Transverse colon (tissue), 4 donors: Measurements from ENCODE around the gene SUPT7L. TPM values are rescaled to one million over a fixed set of nuclear protein-coding genes. Genes with fewer than 3 reads are reported as not detected.

Experiments
- DNase-seq: peaks from one replicate; pipeline ENCODE4 v3.0.0-alpha.2; 2019
- H3K27ac ChIP-seq, 4 donors: fragments of 200-600 bp; sonication (generic); 2 replicates each; pipeline ENCODE4 v1.5.1; 2016 to 2018; ENCODE audit warnings: inconsistent platforms in 4 of 4
- H3K27me3 ChIP-seq: fragments of 200-600 bp; sonication (generic); 2 replicates; pipeline ENCODE4 v1.5.1; 2017; ENCODE audit warnings: inconsistent platforms
- H3K36me3 ChIP-seq, 4 donors: fragments of 200-600 bp; sonication (generic); 2 replicates each; pipeline ENCODE4 v1.5.1; 2017 to 2019; ENCODE audit warnings: inconsistent platforms in 4 of 4
- H3K4me1 ChIP-seq, 4 donors: fragments of 200-600 bp; sonication (generic); 2 replicates each; pipeline ENCODE4 v1.5.1; 2017 to 2020; ENCODE audit warnings: inconsistent platforms in 4 of 4
- H3K4me3 ChIP-seq, 4 donors: fragments of 200-600 bp; sonication (generic); 1 replicate in 1 of 4; 2 replicates in 3 of 4; pipeline versions ENCODE4 v1.5.1 to v1.6.1; 2017 to 2019; ENCODE audit warnings: inconsistent platforms in 4 of 4
- H3K9me3 ChIP-seq, 2 donors: fragments of 200-600 bp; sonication (generic); 2 replicates each; pipeline ENCODE4 v1.5.1; 2017 to 2019; ENCODE audit warnings: inconsistent platforms in 2 of 2
- EP300 ChIP-seq: sonication (generic); formaldehyde crosslinking; IDR thresholded peaks from one replicate; pipeline ENCODE4 v1.6.1; 2017; ENCODE audit warnings: antibody characterized with exemption, low read depth
- POLR2A ChIP-seq: fragments of 450-650 bp; IDR thresholded peaks from one replicate; pipeline ENCODE4 v1.6.1; 2016; ENCODE audit warnings: antibody characterized with exemption, mild to moderate bottlenecking, moderate library complexity
- POLR2AphosphoS5 ChIP-seq, 3 donors: sonication (generic); formaldehyde crosslinking; IDR thresholded peaks; one replicate each; pipeline ENCODE4 v1.6.1; 2016; ENCODE audit warnings: antibody characterized with exemption in 3 of 3
- WGBS, 2 donors: methylation state at CpG; one replicate each; pipeline ENCODE4 v1.1.5; 2018; ENCODE audit warnings: low coverage in 1 of 2; 5-methylcytosine and 5-hydroxymethylcytosine counted together
- in situ Hi-C, 4 donors: fragments of 200-750 bp; cut with MboI; loops; one replicate each; pipeline versions ENCODE4 v1.15.0 to v1.15.1; 2017; ENCODE audit warnings: low sequenced_read_pairs in 3 of 4, low pct_ligation_motif_present in 1 of 4, low pct_unique_long_range_greater_than_20kb in 1 of 4
- intact Hi-C: fragments of 100-400 bp; cut with DNase I; formaldehyde crosslinking; loops from one replicate; pipeline ENCODE4 v1.15.1; 2023; ENCODE audit warnings: low total_unique reads
- small RNA-seq, 4 donors: library from RNA; depleted of rRNA; stranded (forward); fragments of <200 nt; gene quantifications; one replicate each; pipeline ENCODE3, GENCODE V24; 2016
- total RNA-seq, 4 donors: library from RNA; depleted of rRNA; stranded (reverse); fragments of >200 nt; gene quantifications; one replicate each; pipeline ENCODE4 v1.1.0, GENCODE V29; 2016
- TF ChIP-seq, protein P1 (sequence below), 5 experiments: fragments of 200-600 bp in 3 of 5; fragments of 450-650 bp in 2 of 5; sonication (generic) in 3 of 5; IDR thresholded peaks; 1 replicate in 2 of 5; 2 replicates in 3 of 5; pipeline ENCODE4 v1.5.1; 2016 to 2017; ENCODE audit warnings: antibody characterized with exemption in 5 of 5, inconsistent platforms in 3 of 5, mild to moderate bottlenecking in 2 of 5, moderate library complexity in 1 of 5

The SUPT7L gene
- total RNA-seq, 4 donors from 2014 or later = 30.4 to 43.6 (median 38.2) TPM

DNA sequence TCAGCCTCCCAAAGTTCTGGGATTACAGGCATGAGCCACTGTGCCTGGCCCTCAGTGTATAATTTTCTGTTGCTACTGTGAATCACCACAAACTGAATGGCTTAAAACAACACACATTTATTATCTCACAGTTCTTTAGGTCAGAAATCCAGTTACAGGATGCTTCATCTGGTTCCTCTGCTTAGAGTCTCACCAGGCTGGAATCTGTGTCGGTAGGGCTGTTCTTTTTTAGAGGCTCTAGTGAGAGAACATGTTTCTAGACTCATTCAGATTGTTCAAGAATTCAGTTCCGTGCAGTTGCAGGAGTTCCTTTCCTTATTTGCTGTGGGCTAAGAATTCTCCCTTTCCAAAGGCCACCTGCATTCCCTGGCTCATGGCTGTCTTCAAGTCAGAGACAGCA lies 56.8 kb downstream of the SUPT7L start:
- Histone ChIP-seq H3K9me3 (no peaks in the 10 kb centered on the region), H3K27ac (no peak overlapping the region), H3K4me3 (no peak overlapping the region), H3K4me1 (no peaks in the 10 kb centered on the region), H3K27me3 (no peaks in the 10 kb centered on the region), H3K36me3 (peaks cover 0 to 58% (median 18%) of the 10 kb centered on the region in 4 donors)
- DNase-seq = no peak
- TF ChIP-seq POLR2AphosphoS5 (IDR thresholded peaks at IDR 0.05) (no peak), POLR2A (no peak), EP300 (no peak)
- TF ChIP-seq, protein P1, sequence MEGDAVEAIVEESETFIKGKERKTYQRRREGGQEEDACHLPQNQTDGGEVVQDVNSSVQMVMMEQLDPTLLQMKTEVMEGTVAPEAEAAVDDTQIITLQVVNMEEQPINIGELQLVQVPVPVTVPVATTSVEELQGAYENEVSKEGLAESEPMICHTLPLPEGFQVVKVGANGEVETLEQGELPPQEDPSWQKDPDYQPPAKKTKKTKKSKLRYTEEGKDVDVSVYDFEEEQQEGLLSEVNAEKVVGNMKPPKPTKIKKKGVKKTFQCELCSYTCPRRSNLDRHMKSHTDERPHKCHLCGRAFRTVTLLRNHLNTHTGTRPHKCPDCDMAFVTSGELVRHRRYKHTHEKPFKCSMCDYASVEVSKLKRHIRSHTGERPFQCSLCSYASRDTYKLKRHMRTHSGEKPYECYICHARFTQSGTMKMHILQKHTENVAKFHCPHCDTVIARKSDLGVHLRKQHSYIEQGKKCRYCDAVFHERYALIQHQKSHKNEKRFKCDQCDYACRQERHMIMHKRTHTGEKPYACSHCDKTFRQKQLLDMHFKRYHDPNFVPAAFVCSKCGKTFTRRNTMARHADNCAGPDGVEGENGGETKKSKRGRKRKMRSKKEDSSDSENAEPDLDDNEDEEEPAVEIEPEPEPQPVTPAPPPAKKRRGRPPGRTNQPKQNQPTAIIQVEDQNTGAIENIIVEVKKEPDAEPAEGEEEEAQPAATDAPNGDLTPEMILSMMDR (IDR thresholded peaks at IDR 0.05) = no peak
- WGBS, 2 donors = 83% methylated on average over 1 to 2 of the region's 2 CpGs
- in situ Hi-C loops = no loop called here
- intact Hi-C loops = no loop called here

Small RNAs within 50 kb of the gene (small RNA-seq; reads per million reads assigned to genes)
- gene RF00340 = 0 reads per million in 4 donors

Other genes starting within 250 kb of the SUPT7L start
- gene NRBP1, start 235.0 kb downstream of the SUPT7L start, total RNA-seq = 10 to 100 TPM; 38.4 to 74.8 (median 66.8) TPM
- gene KRTCAP3, start 221.2 kb downstream of the SUPT7L start, total RNA-seq = 100 to 1,000 TPM in 1 of 4 donors, 10 to 100 TPM in 3; 18.0 to 112 (median 47.8) TPM
- 100 to 1,000 TPM in 1 of 4 donors, 10 to 100 TPM in 3; 14.5 to 113 (median 43.5) TPM for gene IFT172, start 173.9 kb downstream of the SUPT7L start, total RNA-seq
- 1 to 10 TPM in 3 of 4 donors, under 1 TPM in 1; 0.80 to 8.2 (median 2.5) TPM for gene FNDC4, start 168.4 kb downstream of the SUPT7L start, total RNA-seq
- not detected for gene GCKR, start 166.8 kb downstream of the SUPT7L start, total RNA-seq
- gene ZNF512, start 80.6 kb downstream of the SUPT7L start, total RNA-seq = 10 to 100 TPM in 3 of 4 donors, 1 to 10 TPM in 1; 9.2 to 33.3 (median 20.2) TPM
- 1 to 10 TPM in 2 of 4 donors, under 1 TPM in 1, not detected in 1; 0.80 to 4.3 (median 3.8) TPM for gene CCDC121, start 34.6 kb downstream of the SUPT7L start, total RNA-seq
- gene GPN1, start 34.6 kb downstream of the SUPT7L start, total RNA-seq = 10 to 100 TPM in 3 of 4 donors, not detected in 1; 14.6 to 24.3 (median 19.4) TPM
- 10 to 100 TPM in 3 of 4 donors, 1 to 10 TPM in 1; 9.0 to 21.1 (median 16.1) TPM for gene SLC4A1AP, start 275 bp upstream of the SUPT7L start, total RNA-seq
- gene MRPL33, start 108.1 kb upstream of the SUPT7L start, total RNA-seq = 10 to 100 TPM in 3 of 4 donors, 1 to 10 TPM in 1; 7.2 to 89.4 (median 45.7) TPM
- gene RBKS, start 226.8 kb upstream of the SUPT7L start, total RNA-seq = 10 to 100 TPM in 2 of 4 donors, 1 to 10 TPM in 1, not detected in 1; 1.5 to 15.2 (median 15.1) TPM
- gene BABAM2, start 227.1 kb upstream of the SUPT7L start, total RNA-seq = 10 to 100 TPM; 33.3 to 48.9 (median 37.9) TPM